GM18858 (cell line): Measurements from ENCODE around the gene BCL7B.
A peak's percentile ranks its signal among the peaks of the same experiment; 100 is the strongest.
"Not testable (repeated sequence)": the region's sequence is repeated elsewhere in the genome, so short reads cannot be mapped to it uniquely, and the experiment has no call there.

Experiments used
- ATAC-seq: cut with Tn5 transposase; IDR thresholded peaks from one replicate; pipeline ENCODE4 v1.9.1; 2021; ENCODE audit not compliant: unreplicated experiment

Gene BCL7B

GRCh38 chr7:73573276-73573675 lies 15.8 kb upstream of the BCL7B start:
- ATAC-seq: no peak

DNA sequence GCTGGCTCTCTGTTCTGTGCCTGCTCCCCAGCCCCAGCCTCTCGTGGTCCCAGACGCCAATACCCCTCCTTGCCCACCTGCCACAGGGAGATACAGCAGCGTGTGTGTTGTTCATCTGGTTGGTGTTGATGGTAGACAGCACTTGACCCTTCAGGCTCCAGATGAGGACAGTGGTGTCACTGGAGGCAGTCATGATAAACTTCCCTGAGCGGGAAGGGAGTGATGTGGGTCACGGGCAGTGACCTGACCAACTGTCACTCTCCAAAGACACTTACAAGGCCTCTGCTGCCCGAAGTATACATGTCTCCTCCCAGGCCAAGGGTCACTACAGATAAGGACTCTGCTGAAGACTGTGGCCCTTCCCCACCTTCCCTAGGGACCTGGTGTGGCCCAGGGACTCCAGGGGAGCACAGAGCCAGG lies 15.3 kb upstream of the BCL7B start:
- no peak for ATAC-seq

DNA sequence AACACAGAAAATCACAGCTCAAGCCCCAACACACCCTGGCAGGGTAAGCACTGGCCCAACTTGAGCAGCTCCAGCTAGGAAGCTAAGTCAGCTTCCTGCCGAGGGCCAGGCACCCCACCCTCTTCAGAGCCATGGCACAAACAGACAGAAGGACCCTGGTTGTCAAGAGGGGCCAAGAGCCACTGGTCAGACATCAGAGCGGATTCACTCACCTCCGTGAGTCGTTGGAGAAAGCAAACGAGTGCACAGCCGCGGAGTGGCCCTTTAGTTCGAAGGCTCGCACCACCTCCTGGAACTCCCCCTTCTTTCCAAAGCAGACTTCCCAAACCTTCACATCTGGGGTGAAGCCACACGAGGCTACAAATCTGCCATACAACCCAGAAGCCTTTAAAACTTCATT lies 13.5 kb upstream of the BCL7B start:
- ATAC-seq: no peak

- no peak for ATAC-seq
Measured at GRCh38 chr7:73570521-73570920, 13.0 kb upstream of the BCL7B start.

DNA sequence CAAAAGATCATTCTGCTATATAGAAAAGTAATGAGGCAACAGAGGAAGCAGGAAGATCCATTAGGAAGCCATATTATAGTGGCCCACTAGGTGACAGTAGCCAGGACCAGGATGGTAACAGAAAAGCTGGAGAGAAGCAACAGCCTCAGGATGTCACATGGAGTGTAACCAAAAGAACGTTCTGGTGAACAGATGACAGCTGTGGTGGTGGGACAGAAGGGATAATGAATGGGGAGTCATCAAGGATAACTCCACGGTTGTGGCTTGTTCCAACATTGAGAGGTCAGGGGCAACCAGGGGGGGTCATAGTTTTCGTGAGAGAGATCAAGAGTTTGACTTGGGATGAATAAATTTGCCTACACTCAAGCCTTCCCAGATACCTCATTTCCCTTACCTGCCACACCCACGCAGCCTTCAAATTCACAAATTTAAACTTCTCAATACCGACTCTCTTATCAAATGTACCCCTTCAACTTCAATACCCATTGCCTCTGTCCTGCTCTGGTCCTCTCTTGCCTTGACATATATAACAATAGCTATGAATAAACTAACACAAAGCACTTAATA lies 11.6 kb upstream of the BCL7B start:
- ATAC-seq: no peak

GRCh38 chr7:73567846-73568685 lies 10.6 kb upstream of the BCL7B start:
- ATAC-seq: no peak

DNA sequence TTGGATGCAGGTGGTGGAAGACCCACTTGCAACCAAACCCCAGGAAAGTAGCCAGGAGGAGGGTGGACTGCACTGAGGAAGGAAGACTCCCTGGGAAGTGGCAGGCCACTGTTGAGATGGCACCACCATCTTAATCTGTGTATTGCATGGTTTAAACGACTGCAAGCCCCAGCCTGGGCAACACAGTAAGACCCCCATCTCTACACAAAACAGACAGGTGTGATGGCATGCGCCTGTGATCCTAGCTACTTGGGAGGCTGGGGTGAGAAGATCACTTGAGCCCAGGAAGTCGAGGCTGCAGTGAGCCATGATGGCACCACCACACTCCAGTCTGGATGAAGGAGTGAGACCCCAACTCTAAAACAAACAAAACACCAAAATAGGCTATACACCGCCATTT lies 9.7 kb upstream of the BCL7B start:
- no peak for ATAC-seq

- not testable (repeated sequence) for ATAC-seq
Measured at GRCh38 chr7:73566431-73566830, 8.9 kb upstream of the BCL7B start.

- no peak for ATAC-seq
Measured at GRCh38 chr7:73565675-73566340, 8.3 kb upstream of the BCL7B start.

GRCh38 chr7:73560109-73560835 lies 2.8 kb upstream of the BCL7B start:
- ATAC-seq: no peak

GRCh38 chr7:73557108-73557396 lies 438 bp downstream of the BCL7B start:
- ATAC-seq: peak; percentile 91

GRCh38 chr7:73556208-73557107 lies 1.0 kb downstream of the BCL7B start:
- ATAC-seq: no peak

DNA sequence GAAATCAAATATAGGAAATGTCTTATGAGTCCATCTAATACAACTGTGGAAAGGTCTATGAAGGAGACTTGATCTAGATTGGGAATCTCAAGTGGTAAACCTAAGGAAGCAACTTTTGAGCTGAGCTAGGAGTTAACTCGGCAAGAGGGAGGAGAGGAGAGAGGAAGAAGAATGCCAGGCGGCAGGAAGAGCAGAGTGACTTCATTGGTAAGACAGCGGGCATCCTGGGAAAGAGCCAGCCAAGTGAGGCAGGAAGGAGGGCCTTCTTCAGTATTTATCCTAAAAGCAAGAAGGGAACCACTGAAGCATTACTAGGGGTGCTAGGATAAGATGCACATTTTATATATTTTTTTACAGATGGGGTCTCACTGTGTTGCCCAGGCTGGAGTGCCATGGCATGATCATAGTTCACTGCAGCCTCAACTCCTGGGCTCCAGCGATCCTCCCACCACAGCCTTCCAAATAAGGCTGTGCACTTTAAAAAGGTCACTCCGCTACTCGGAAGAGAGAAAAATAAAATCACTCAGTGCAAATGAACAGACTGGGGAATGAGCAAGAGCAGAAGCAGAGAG lies 2.0 kb downstream of the BCL7B start:
- ATAC-seq: no peak

GRCh38 chr7:73550093-73550492 lies 7.4 kb downstream of the BCL7B start:
- not testable (repeated sequence) for ATAC-seq

DNA sequence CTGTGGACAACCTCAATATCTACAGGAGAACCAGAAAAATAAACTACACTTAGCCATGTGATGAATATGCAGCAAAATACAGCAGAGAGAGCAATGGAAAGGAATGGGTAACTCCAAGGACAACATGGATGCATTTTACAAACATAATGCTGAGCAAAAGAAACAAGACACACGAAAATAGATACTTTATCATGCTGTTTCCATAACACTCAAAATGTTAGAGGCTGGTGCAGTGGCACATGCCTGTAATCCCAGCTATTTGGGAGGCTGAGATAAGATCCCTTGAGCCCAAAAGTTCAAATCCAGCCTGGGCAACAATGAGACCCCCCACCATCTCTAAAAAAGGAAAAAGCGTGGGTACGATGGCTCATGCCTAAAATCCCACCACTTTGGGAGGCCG lies 8.3 kb downstream of the BCL7B start:
- no peak for ATAC-seq

- ATAC-seq: no peak
Measured at GRCh38 chr7:73547841-73548240, 9.6 kb downstream of the BCL7B start.

- ATAC-seq: no peak
Measured at GRCh38 chr7:73544678-73545077, 12.8 kb downstream of the BCL7B start.

DNA sequence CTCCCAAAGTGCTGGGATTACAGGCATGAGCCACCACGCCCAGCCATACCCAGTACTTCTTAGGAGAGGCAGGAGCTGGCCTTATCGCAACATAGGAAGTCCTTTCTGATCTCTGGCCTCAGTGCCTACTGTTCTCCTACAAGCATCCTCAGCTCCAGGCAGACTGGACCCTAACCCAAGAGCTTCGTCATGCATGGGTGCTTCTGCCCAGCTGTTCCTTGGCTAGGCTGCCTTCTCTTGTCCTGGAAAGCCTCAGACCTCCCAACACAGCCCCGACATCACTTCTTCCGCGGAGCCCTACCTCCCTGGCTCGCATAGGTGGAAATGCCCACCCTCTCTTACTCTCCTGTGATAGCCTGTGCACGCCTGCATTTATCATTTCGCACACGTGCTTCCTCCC lies 15.8 kb downstream of the BCL7B start:
- ATAC-seq: no peak

GRCh38 chr7:73539709-73540108 lies 17.8 kb downstream of the BCL7B start:
- no peak for ATAC-seq

GRCh38 chr7:73538510-73538909 lies 19.0 kb downstream of the BCL7B start:
- not testable (repeated sequence) for ATAC-seq
